ENCODE measurements around the gene ME2.
"Not testable (repeated sequence)": the region's sequence is repeated elsewhere in the genome, so short reads cannot be mapped to it uniquely, and the experiment has no call there.

The ME2 gene

DNA sequence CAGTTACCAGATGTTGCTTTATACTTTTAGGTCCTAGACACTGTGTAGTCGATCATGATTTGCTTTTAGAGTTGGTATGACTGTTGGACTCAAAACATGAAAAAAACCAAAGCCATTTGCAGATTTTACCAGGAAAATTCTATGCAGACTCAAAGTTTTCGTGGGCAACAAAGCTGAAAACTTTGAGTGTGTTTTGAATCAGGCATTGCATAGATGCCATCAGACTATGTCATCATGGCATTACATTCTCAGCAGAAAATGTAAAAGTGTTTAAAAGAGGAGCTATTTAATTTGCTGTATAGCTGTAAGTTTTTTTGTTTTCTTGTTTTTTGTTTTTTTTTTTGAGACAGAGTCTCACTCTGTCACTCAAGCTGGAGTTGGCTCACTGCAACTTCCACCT, 45.5 kb downstream of the ME2 start:
- DNase-seq (ENCODE audit: low read depth), result no peak

DNA sequence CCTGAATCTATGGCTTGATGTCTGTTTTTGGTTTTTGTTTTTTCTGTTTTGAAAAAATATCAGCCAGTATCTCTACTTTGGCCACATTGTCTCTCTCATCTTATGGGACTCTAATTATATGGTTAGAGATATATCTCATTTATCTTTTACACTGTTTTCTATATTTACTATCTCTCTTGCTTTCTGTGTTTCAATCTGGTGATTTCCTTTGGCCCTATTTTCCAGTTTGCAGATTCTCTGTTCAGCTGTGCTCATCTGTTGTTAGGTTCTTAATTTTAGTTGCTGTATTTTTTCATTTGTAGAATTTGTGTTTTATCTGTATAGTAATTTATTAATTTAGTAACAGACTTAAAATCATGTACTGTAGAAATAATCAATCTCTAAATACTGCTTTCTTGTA, 47.6 kb downstream of the ME2 start:
- no peak for DNase-seq (ENCODE audit: low read depth)

DNA sequence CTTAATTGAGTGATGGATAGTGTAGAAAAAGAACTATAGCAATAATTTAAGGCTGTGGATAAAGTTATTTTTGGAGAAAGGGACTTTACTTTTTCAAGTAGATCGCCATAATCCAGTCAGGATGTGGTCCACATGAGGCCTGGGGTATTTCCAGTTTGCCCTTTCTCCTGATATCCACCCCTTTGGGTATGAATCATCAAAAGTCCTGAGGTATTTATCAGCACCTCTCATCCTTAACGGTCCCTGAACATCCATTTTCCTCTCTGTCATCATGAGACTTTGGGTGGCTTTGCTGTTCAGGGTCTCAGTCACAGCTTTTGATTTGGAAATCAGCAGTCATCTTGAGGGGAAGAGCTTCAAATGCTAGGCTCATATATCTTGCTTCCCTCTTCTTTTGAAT, 49.6 kb downstream of the ME2 start:
- DNase-seq (ENCODE audit: low read depth), result no peak

DNA sequence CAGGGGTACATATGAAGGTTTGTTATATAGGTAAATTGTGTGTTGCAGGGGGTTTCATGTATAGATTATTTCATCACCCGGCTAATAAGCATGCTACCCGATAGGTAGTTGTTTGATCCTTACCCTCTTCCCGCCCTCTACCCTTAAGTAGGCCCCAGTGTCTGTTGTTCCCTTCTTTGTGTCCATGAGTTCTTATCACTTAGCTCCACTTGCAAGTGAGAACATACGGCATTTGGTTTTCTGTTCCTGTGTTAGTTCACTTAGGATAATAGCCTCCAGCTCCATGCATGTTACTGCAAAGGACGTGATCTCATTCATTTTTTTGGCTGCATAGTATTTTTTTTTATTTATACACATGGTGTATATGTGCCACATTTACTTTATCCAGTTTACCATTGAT, 54.8 kb downstream of the ME2 start:
- no peak for DNase-seq (ENCODE audit: low read depth)

GRCh38 chr18:50934545-50935211, 55.8 kb downstream of the ME2 start:
- no peak for DNase-seq (ENCODE audit: low read depth)

DNA sequence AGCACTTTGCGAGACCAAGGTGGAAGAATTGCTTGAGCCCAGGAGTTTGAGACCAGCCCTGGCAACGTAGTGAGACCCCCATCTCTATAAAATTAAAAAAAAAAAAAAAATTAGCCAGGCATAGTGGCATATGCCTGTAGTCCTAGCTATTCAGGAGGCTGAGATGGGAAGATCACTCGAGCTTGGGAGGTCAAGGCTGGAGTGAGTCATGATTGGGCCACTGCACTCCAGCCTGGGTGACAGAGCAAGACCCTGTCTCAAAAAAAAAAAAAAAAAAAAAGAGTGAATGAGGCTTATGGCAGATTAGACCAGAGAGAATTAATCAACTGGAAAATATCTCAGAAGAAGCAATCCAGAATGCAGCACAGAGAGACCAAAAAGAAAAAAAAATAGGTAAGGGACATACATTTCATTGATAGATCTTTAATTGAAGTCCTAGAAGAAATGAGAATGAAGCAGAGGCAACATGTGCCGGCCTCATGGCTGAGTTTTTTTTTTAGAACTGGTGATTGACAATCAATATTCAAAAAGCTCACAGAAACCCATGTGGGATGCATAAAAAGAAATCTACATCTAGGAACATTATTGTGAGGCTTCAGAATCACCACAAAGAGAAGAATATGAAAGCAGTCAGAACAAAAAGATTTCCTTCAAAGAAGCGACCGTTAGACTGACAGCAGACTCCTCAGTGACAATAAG, 56.7 kb downstream of the ME2 start:
- no peak for DNase-seq (ENCODE audit: low read depth)

- no peak for DNase-seq (ENCODE audit: low read depth)
Measured at GRCh38 chr18:50937183-50937582, 58.3 kb downstream of the ME2 start.

DNA sequence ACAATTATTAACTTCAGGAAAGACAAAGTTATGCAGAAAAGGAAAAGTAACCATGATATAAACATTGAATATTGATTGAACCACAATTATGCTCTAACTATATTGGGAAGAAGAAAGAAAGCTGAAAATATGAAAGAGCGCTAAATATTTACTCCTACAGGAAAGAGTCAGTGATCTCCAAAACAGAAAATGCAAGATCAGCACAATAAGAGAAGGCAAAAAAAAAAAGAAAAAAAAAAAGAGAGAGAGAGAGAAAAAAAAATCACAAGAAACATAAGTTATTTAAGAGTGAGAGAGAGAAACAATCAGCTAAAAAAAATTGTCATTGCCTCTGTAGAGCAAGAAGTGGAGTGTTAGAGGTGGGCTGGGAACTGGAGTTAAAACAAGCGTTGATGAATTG, 60.0 kb downstream of the ME2 start:
- no peak for DNase-seq (ENCODE audit: low read depth)

DNA sequence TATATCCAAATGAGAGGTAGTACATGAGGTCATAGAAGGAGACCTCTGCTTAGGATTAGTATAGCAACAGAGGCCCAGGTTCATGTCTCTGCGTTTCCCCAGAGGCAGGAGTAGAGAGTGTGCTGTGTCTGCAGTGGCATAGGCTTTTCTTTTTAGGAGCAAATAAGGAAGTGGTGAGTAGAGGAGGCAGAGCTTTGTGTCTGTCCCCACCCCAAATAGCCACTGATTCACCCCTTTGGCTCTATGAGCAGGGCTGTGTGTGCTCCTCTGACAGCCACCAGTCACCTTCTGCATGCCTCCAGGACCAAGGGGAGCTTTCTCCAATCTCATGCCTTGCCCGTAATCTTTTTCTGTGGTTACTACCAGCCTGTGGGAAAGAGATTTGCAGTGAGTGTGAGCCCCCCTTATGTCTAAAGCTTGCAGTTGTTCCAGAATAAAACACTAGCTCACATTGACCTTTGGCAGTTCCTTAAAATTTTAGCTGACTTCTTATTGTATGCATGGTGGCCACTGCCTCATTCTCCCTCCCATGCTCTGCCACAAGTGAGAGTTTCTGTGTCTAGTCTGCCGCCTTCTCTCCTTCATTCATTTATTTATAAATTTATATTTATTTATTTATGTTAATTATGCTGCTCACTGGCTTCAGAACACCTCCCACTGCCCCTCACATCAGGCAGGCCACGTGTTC, 65.5 kb downstream of the ME2 start:
- no peak for DNase-seq (ENCODE audit: low read depth)

- not testable (repeated sequence) for DNase-seq (ENCODE audit: low read depth)
Measured at GRCh38 chr18:50945918-50946317, 67.0 kb downstream of the ME2 start.

- DNase-seq (ENCODE audit: low read depth), result no peak
Measured at GRCh38 chr18:50947899-50948298, 69.0 kb downstream of the ME2 start.

DNA sequence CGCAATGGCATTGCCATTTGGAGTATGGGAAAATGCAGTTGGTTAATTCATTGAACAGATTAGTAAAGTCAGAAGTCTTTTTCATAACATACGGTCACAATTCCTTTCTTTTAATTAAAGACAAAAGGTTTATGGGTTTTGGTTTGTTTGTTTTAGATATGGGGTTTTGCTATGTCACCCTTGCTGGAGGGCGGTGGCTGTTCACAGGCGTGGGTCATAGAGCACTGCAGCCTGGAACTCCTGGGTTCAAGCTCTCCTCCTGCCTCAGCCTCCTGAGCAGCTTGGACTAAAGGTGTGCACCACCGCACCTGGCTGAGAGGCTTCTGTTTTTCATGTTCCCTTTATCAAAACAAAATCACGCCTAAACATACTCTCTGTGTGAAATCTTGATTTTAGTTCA, 70.3 kb downstream of the ME2 start:
- DNase-seq (ENCODE audit: low read depth), result no peak

- DNase-seq (ENCODE audit: low read depth), result no peak
Measured at GRCh38 chr18:50950626-50951025, 71.7 kb downstream of the ME2 start.

DNA sequence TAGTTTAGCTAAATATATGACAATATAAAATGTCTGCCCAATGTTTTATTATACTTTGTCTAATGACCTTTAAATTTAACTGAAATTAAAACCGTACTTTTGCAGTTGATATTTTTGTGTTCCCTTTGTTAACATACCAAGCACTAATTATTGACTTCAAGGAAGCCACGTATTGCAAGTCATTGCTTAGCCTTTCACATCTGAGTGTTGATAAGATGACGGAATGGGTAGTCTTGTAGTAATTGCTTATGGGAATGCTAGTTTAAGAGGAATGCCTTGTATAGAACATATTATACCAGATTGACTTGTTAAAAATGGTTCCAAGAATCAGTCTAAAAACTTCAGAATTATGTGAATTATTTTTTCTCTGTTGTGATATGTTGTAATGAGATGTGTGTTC, 74.9 kb downstream of the ME2 start:
- no peak for DNase-seq (ENCODE audit: low read depth)

- no peak for DNase-seq (ENCODE audit: low read depth)
Measured at GRCh38 chr18:50955253-50955652, 76.3 kb downstream of the ME2 start.

- no peak for DNase-seq (ENCODE audit: low read depth)
Measured at GRCh38 chr18:50956116-50956515, 77.2 kb downstream of the ME2 start.

- no peak for DNase-seq (ENCODE audit: low read depth)
Measured at GRCh38 chr18:50961974-50962373, 83.1 kb downstream of the ME2 start.

DNA sequence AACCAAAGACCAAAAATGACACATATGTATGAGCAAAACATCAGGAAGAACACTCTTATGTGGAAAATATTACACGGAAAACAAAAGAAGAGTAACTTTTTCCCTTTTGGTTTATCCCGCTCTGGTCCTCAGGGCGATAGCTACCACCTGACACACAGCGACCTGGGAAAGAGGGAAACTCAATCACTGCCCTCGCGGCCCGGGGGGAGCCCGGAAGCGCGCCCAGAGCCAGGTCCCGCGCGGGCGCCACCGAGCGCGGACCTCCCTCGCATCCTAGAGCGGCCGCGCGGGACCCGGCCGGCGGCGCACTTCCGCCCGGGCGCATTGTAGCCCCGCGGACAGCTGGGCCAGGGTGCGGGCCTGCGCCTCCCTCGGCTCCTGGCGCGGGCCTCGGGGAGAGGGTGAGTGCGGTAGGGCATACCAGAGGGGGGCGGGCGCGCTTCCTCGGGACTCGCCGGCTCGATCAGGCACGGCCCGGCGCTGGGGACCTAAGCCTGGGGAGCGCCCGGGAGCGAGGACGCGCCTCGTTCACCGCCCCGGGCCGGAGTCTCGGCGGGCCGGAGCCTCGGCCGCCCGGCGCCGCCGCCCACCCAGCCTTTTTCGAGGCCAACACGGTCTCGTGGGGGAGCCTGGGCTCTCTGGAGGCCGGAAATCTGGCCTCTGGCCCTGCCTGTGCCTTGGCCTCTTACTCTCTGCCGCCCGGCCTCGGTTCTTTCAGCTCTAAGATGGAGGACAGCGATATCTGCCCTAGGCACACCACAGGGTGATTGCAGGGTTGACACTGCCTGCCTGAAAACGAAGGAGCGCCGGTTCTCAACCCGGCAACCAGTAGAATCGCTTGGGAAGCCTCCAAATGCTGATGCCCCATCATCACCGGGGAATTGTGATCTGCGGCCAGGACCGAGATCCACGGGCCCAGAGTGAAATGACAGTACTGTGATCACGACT, 89.1 kb downstream of the ME2 start, which contains the start of gene ELAC1:
Gene ELAC1 (plus strand): TSS at position 327 of the 948 bp plus-strand sequence. CDS start 6,365 bp downstream, outside the sequence.
- DNase-seq (ENCODE audit: low read depth), result peak; percentile 50

GRCh38 chr18:50969448-50969847, 90.5 kb downstream of the ME2 start:
- no peak for DNase-seq (ENCODE audit: low read depth)

DNA sequence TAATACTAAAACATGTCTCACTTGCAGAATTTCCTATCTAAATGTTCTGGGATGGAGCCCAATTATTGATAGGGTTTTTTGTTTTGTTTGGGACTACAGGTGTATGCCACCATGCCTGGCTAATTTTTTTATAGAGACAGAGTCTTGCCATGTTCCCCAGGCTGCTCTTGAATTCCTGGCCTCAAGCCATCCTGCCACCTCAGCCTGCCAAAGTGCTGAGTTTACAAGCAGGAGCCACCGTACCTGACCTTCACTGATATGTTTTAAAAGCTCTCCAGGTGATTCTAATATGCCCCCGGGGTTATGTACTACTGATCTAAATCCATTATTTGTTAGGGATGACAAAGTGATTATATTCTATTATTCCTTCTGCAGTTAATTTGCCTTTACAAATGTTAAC, 91.1 kb downstream of the ME2 start:
- DNase-seq (ENCODE audit: low read depth), result no peak

- not testable (repeated sequence) for DNase-seq (ENCODE audit: low read depth)
Measured at GRCh38 chr18:50972404-50972803, 93.5 kb downstream of the ME2 start.
